K562 (cell line): ENCODE results near the gene MAST3. TPM values are rescaled to one million over a fixed set of nuclear protein-coding genes. Genes with fewer than 3 reads are reported as not detected.

Experiments used
- CC2D1A ChIP-seq: fragments of 450-650 bp; IDR thresholded peaks from 2 replicates; pipeline ENCODE4 v1.6.1; 2017; ENCODE audit warnings: mild to moderate bottlenecking
- CREBBP ChIP-seq: IDR thresholded peaks from one replicate; pipeline ENCODE4 v1.6.1; 2012; ENCODE audit warnings: low read depth, mild to moderate bottlenecking, control low read depth, inconsistent platforms, low read length
- EGR1 ChIP-seq: fragments of 450-650 bp; conservative IDR thresholded peaks from 2 replicates; pipeline ENCODE4 v1.6.1; 2017; ENCODE audit warnings: mild to moderate bottlenecking
- HCFC1 ChIP-seq: IDR thresholded peaks from 2 replicates; pipeline ENCODE4 v1.6.1; 2012; ENCODE audit warnings: low read depth, low read length, improper control_type of control experiment
- HMBOX1 ChIP-seq: sonication (generic); IDR thresholded peaks from 2 replicates; pipeline ENCODE4 v1.6.1; 2016
- MCM5 ChIP-seq: fragments of 450-650 bp; IDR thresholded peaks from 2 replicates; pipeline ENCODE4 v1.6.1; 2016; ENCODE audit warnings: low read depth
- NCOR1 ChIP-seq: fragments of 450-650 bp; IDR thresholded peaks from 2 replicates; pipeline ENCODE4 v1.6.1; 2016; ENCODE audit warnings: mild to moderate bottlenecking, moderate library complexity
- SNIP1 ChIP-seq: fragments of 450-650 bp; IDR thresholded peaks from 2 replicates; pipeline ENCODE4 v1.7.1; 2017; ENCODE audit warnings: low read depth, mild to moderate bottlenecking
- SRSF3 ChIP-seq: fragments of 200-400 bp; formaldehyde crosslinking; IDR thresholded peaks from 2 replicates; pipeline ENCODE4 v1.6.1; 2016; ENCODE audit warnings: mild to moderate bottlenecking, low read length, moderate library complexity; ENCODE audit not compliant: insufficient read depth
- TAL1 ChIP-seq: fragments of 450-650 bp; IDR thresholded peaks from 2 replicates; pipeline ENCODE4 v1.6.1; 2016; ENCODE audit warnings: mild to moderate bottlenecking
- ZBTB17 ChIP-seq: fragments of 450-650 bp; formaldehyde crosslinking; IDR thresholded peaks from 2 replicates; pipeline ENCODE4 v1.4.0; 2020; ENCODE audit warnings: mild to moderate bottlenecking
- ZBTB26 ChIP-seq: fragments of 450-650 bp; formaldehyde crosslinking; IDR thresholded peaks from 2 replicates; pipeline ENCODE4 v1.4.0; 2022; ENCODE audit warnings: missing genetic modification characterization
- ZBTB9 ChIP-seq: fragments of 450-650 bp; formaldehyde crosslinking; IDR thresholded peaks from 2 replicates; pipeline ENCODE4 v1.4.0; 2020; ENCODE audit warnings: mild to moderate bottlenecking, moderate library complexity
- ZKSCAN1 ChIP-seq: fragments of 150-350 bp; IDR thresholded peaks from 2 replicates; pipeline ENCODE4 v1.6.1; 2016; ENCODE audit warnings: low read depth, low read length
- polyA plus RNA-seq, 8 experiments: library from polyadenylated mRNA; depleted of rRNA in 4 of 8; stranded (reverse) in 5 of 8; unstranded in 3 of 8; fragments of >200 nt; fragmentation: Nextera tagmentation in 2 of 8; fragmentation: Illumina TruSeq in 1 of 8; extraction: Ambion mirVana in 2 of 8; extraction: Trizol in 1 of 8; gene quantifications; 2 replicates each; pipeline versions ENCODE4 v1.2.1 to v1.2.3, GENCODE V29; 2011 to 2014; ENCODE audit warnings: inconsistent platforms in 1 of 8, missing spikeins in 1 of 8
- total RNA-seq, 7 experiments: library from RNA; depleted of rRNA in 6 of 7; stranded (reverse); fragments of >200 nt in 6 of 7; fragmentation: Illumina TruSeq in 2 of 7; extraction: Trizol in 2 of 7; gene quantifications; 2 replicates each; pipeline versions ENCODE4 v1.2.1 to v1.2.3, GENCODE V29; 2011 to 2021; ENCODE audit warnings: low replicate concordance in 1 of 7
- TF ChIP-seq, protein P1 (sequence below): fragments of 450-650 bp; IDR thresholded peaks from 2 replicates; pipeline ENCODE4 v1.6.1; 2018; ENCODE audit not compliant: partially characterized antibody
- TF ChIP-seq, protein P2 (sequence below): fragments of 450-650 bp; IDR thresholded peaks from 2 replicates; pipeline ENCODE4 v1.6.1; 2017; ENCODE audit warnings: antibody characterized with exemption
- TF ChIP-seq, protein P3 (sequence below): fragments of 450-650 bp; IDR thresholded peaks from 2 replicates; pipeline ENCODE4 v1.7.1; 2018; ENCODE audit warnings: mild to moderate bottlenecking, low read depth; ENCODE audit not compliant: partially characterized antibody

Gene MAST3
- total and polyA plus RNA-seq, 9 of the 15 experiments (the other 6 are each of a cell fraction or from before 2014, with no cell fraction given): 0.94 to 9.9 (median 2.4) TPM

DNA sequence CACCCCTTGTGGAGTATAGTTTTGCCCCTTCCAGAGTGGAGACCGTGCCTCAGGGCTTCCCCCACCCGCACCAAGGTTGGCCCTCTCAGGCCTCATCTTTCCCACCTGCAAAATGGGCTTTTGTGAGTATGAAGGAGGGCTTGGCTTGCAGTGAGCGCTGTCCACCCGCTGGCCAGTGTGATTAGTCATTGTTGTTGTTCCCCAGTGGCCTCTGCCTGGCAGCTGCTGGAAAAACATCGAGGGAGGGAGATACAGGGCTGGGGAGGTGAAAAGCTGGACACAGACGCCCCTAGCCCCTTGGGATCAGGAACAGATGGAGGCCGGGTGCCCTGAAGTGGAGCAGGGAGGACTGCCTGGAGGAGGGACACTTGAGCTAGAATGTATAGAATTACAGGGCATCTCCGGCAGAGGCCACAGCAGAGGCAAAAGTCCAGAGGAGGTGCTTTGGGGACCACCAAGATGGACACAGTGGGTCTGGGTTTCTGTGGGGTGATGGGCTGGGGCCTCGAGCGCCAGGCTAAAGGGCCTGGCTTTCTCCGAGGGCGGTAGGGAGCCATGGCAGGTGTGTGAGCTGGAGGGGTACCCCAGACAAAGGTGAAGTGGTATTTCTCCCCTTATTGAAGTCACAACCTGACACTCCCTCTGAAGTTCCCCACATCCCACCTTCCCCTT, 6.9 kb upstream of the MAST3 start (continued):
- TF ChIP-seq ZKSCAN1 (no peak), MCM5 (no peak), ZBTB9 (CRISPR knock-in tag) (no peak), ZBTB26 (CRISPR knock-in tag) (no peak), CC2D1A (no peak), SNIP1 (no peak), HMBOX1 (no peak), TAL1 (no peak), HCFC1 (no peak), EGR1 (no peak), NCOR1 (0 out of 2 replicates have a peak, but pooled peaks have one; percentile 4), ZBTB17 (no peak), CREBBP (no peak), SRSF3 (no peak)
- TF ChIP-seq, protein P1, sequence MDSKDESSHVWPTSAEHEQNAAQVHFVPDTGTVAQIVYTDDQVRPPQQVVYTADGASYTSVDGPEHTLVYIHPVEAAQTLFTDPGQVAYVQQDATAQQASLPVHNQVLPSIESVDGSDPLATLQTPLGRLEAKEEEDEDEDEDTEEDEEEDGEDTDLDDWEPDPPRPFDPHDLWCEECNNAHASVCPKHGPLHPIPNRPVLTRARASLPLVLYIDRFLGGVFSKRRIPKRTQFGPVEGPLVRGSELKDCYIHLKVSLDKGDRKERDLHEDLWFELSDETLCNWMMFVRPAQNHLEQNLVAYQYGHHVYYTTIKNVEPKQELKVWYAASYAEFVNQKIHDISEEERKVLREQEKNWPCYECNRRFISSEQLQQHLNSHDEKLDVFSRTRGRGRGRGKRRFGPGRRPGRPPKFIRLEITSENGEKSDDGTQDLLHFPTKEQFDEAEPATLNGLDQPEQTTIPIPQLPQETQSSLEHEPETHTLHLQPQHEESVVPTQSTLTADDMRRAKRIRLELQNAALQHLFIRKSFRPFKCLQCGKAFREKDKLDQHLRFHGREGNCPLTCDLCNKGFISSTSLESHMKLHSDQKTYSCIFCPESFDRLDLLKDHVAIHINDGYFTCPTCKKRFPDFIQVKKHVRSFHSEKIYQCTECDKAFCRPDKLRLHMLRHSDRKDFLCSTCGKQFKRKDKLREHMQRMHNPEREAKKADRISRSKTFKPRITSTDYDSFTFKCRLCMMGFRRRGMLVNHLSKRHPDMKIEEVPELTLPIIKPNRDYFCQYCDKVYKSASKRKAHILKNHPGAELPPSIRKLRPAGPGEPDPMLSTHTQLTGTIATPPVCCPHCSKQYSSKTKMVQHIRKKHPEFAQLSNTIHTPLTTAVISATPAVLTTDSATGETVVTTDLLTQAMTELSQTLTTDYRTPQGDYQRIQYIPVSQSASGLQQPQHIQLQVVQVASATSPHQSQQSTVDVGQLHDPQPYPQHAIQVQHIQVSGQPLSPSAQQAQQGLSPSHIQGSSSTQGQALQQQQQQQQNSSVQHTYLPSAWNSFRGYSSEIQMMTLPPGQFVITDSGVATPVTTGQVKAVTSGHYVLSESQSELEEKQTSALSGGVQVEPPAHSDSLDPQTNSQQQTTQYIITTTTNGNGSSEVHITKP: no peak
- TF ChIP-seq, protein P2, sequence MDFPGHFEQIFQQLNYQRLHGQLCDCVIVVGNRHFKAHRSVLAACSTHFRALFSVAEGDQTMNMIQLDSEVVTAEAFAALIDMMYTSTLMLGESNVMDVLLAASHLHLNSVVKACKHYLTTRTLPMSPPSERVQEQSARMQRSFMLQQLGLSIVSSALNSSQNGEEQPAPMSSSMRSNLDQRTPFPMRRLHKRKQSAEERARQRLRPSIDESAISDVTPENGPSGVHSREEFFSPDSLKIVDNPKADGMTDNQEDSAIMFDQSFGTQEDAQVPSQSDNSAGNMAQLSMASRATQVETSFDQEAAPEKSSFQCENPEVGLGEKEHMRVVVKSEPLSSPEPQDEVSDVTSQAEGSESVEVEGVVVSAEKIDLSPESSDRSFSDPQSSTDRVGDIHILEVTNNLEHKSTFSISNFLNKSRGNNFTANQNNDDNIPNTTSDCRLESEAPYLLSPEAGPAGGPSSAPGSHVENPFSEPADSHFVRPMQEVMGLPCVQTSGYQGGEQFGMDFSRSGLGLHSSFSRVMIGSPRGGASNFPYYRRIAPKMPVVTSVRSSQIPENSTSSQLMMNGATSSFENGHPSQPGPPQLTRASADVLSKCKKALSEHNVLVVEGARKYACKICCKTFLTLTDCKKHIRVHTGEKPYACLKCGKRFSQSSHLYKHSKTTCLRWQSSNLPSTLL: no peak
- TF ChIP-seq, protein P3, sequence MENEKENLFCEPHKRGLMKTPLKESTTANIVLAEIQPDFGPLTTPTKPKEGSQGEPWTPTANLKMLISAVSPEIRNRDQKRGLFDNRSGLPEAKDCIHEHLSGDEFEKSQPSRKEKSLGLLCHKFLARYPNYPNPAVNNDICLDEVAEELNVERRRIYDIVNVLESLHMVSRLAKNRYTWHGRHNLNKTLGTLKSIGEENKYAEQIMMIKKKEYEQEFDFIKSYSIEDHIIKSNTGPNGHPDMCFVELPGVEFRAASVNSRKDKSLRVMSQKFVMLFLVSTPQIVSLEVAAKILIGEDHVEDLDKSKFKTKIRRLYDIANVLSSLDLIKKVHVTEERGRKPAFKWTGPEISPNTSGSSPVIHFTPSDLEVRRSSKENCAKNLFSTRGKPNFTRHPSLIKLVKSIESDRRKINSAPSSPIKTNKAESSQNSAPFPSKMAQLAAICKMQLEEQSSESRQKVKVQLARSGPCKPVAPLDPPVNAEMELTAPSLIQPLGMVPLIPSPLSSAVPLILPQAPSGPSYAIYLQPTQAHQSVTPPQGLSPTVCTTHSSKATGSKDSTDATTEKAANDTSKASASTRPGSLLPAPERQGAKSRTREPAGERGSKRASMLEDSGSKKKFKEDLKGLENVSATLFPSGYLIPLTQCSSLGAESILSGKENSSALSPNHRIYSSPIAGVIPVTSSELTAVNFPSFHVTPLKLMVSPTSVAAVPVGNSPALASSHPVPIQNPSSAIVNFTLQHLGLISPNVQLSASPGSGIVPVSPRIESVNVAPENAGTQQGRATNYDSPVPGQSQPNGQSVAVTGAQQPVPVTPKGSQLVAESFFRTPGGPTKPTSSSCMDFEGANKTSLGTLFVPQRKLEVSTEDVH: no peak
